Dedifferentiated amniotic fluid mesenchymal stem cell (primary cell): ENCODE measurements around the gene TTLL12.

Experiments
- DNase-seq: peaks from one replicate; pipeline ENCODE4 v3.0.0-alpha.2; 2016; ENCODE audit errors: extremely low spot score

The TTLL12 gene

GRCh38 chr22:43199541-43199940 is 12.6 kb upstream of the TTLL12 start:
- no peak for DNase-seq

- no peak for DNase-seq
Measured at GRCh38 chr22:43198936-43199335, 12.0 kb upstream of the TTLL12 start.

GRCh38 chr22:43198126-43198525 is 11.2 kb upstream of the TTLL12 start:
- DNase-seq, result no peak

GRCh38 chr22:43197271-43197941 is 10.5 kb upstream of the TTLL12 start:
- no peak for DNase-seq

GRCh38 chr22:43191831-43192230 is 4.9 kb upstream of the TTLL12 start:
- no peak for DNase-seq

GRCh38 chr22:43188829-43189545 is 2.1 kb upstream of the TTLL12 start:
- no peak for DNase-seq

GRCh38 chr22:43187171-43188099 is 501 bp upstream of the TTLL12 start:
- DNase-seq, result peak; percentile 78

- DNase-seq, result no peak
Measured at GRCh38 chr22:43185860-43186261, 1.1 kb downstream of the TTLL12 start.

GRCh38 chr22:43183496-43184277 is 3.2 kb downstream of the TTLL12 start:
- no peak for DNase-seq

- no peak for DNase-seq
Measured at GRCh38 chr22:43182726-43183125, 4.2 kb downstream of the TTLL12 start.

- DNase-seq, result no peak
Measured at GRCh38 chr22:43182118-43182517, 4.8 kb downstream of the TTLL12 start.

- DNase-seq, result no peak
Measured at GRCh38 chr22:43181321-43182076, 5.4 kb downstream of the TTLL12 start.

- no peak for DNase-seq
Measured at GRCh38 chr22:43180670-43181069, 6.3 kb downstream of the TTLL12 start.

- DNase-seq, result no peak
Measured at GRCh38 chr22:43179911-43180195, 7.1 kb downstream of the TTLL12 start.

GRCh38 chr22:43179146-43179910 is 7.6 kb downstream of the TTLL12 start:
- DNase-seq, result no peak

- DNase-seq, result no peak
Measured at GRCh38 chr22:43177479-43177878, 9.5 kb downstream of the TTLL12 start.

- no peak for DNase-seq
Measured at GRCh38 chr22:43176090-43176489, 10.8 kb downstream of the TTLL12 start.

- no peak for DNase-seq
Measured at GRCh38 chr22:43174941-43175531, 11.9 kb downstream of the TTLL12 start.

- DNase-seq, result no peak
Measured at GRCh38 chr22:43173976-43174720, 12.8 kb downstream of the TTLL12 start.
